Large intestine (tissue), 3 donors: ENCODE data around the gene TCF7L2. TPM values are rescaled to one million over a fixed set of nuclear protein-coding genes. Genes with fewer than 3 reads are reported as not detected.

Experiments
- DNase-seq, 2 donors: peaks; one replicate each; pipeline versions ENCODE4 v3.0.0 to v3.0.0-alpha.2; 2013
- H3K27ac ChIP-seq: one replicate; pipeline ENCODE4 v1.5.1; 2013; ENCODE audit warnings: low read length
- H3K27me3 ChIP-seq: 2 replicates; pipeline ENCODE4 v1.6.1; 2013; ENCODE audit warnings: low read length; ENCODE audit not compliant: control insufficient read depth, insufficient read depth
- H3K36me3 ChIP-seq: 2 replicates; pipeline ENCODE4 v1.6.1; 2013; ENCODE audit warnings: low read length; ENCODE audit not compliant: control insufficient read depth, insufficient read depth
- H3K4me1 ChIP-seq: one replicate; pipeline ENCODE4 v1.6.1; 2013; ENCODE audit warnings: low read length; ENCODE audit not compliant: control insufficient read depth, insufficient read depth
- H3K4me3 ChIP-seq: one replicate; pipeline ENCODE4 v1.5.1; 2013; ENCODE audit warnings: low read length
- H3K9me3 ChIP-seq: one replicate; pipeline ENCODE4 v1.6.1; 2013; ENCODE audit warnings: mild to moderate bottlenecking, low read depth, low read length, moderate library complexity; ENCODE audit not compliant: control insufficient read depth
- WGBS: methylation state at CpG from one replicate; pipeline ENCODE4 v1.1.5; 2013; ENCODE audit warnings: low lambda C conversion rate; ENCODE audit not compliant: insufficient coverage; 5-methylcytosine and 5-hydroxymethylcytosine counted together
- polyA plus RNA-seq: library from polyadenylated mRNA; unstranded; fragments of 120-200 nt; gene quantifications from one replicate; pipeline ENCODE4 v1.2.1, GENCODE V29; 2013

Gene TCF7L2
- polyA plus RNA-seq, 1 donor: 48.2 TPM

DNA sequence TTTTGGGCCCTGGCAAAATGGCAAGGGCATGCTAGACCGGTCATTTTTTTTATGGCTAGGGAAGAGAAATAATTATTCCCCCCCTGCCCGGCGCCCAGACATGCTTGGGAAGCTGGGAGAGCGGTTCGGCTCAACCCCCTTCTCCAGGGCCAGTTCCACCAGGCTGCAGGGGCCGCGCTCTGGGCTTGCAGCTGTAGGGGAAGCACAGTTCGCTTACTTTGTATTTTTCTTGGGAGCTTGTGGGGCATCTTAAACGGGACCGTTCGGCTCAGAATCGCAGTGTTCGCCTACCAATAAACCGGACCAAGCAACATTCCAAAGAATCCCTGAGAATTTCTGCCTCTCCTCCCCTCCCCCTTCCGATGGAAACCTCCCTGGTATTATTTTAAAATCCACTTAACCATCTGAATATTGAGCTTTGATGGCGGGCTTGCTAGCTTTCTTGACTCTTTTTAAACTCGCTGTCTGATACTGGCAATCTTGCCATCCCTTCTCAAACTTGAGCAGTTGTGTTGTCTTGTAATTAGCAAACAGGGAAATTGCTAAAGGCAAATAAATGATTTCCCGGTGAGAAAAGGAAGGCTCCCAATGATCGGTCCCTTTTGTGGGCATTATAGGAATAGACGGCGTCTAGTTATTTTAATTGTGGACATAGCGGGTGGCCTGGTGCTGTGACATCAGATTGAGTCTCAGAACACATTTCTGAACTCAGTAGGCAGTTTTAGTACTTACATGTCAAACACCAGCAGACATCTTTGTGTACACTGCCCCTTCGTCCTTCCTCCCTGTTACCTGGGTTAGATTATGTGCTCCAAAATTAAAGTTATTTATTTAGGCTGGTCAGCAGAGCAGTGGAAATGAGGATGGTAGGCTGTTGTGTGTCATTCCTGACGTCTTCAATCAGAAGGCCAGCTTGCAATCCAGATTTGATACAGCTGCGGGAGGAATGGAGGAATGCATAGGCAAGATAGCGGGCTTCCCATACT lies 3.4 kb downstream of the TCF7L2 start:
- 10% methylated on average over 2 of the region's 26 CpGs for WGBS
- H3K4me3 ChIP-seq: peak overlapping the region; percentile 65
- H3K36me3 ChIP-seq: no peaks in the 10 kb centered on the region
- H3K27me3 ChIP-seq: no peaks in the 10 kb centered on the region
- DNase-seq: peak in 1 of 2 donors; percentile 67
- peak overlapping the region; percentile 91 for H3K27ac ChIP-seq
- H3K9me3 ChIP-seq: no peaks in the 10 kb centered on the region
- H3K4me1 ChIP-seq: peaks cover 32% of the 10 kb centered on the region

DNA sequence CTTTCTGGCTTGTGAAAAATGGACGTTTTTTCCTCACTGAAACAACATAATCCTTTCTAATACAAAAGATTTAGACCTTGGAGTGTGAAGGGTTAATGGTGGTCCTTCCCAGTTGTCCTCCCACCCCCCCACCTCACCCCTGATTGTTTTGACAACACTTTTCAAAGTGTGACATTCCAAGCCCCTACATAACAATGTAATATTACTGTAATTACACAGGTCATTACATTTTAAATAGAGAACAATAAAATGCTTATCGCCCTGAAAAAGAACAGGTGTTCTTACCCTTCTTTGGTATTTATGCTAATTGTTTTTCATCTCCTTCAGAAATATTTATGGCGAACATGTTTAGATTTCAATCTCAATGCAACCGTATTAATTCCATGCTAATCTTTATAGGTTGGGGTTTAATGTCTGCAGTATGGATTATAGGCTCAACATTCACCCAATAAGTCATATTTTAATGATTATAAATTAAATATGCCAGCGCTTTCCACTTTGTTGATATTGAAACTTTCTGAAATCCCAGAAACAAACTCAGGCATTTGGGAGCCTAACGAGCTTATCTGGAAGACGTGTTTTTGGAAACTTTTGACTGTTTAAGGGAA lies 5.0 kb downstream of the TCF7L2 start:
- H3K36me3 ChIP-seq: no peaks in the 10 kb centered on the region
- H3K9me3 ChIP-seq: no peaks in the 10 kb centered on the region
- no peak for DNase-seq
- H3K4me1 ChIP-seq: peaks cover 48% of the 10 kb centered on the region
- peak overlapping the region; percentile 19 for H3K4me3 ChIP-seq
- peak overlapping the region; percentile 91 for H3K27ac ChIP-seq
- H3K27me3 ChIP-seq: no peaks in the 10 kb centered on the region
- whole genome bisulfite sequencing: no CpG with 5 or more reads among the region's 7 CpGs

- H3K36me3 ChIP-seq: no peaks in the 10 kb centered on the region
- peak in 1 of 2 donors; percentile 69 for DNase-seq
- H3K4me3 ChIP-seq: peak overlapping the region; percentile 19
- no CpG with 5 or more reads among the region's 12 CpGs for WGBS
- peaks cover 52% of the 10 kb centered on the region for H3K4me1 ChIP-seq
- no peaks in the 10 kb centered on the region for H3K9me3 ChIP-seq
- H3K27me3 ChIP-seq: no peaks in the 10 kb centered on the region
- peak overlapping the region; percentile 91 for H3K27ac ChIP-seq
These were observed 5.8 kb downstream of the TCF7L2 start for GRCh38 chr10:112955582-112956421.

GRCh38 chr10:112956631-112957350 lies 6.7 kb downstream of the TCF7L2 start:
- no peaks in the 10 kb centered on the region for H3K27me3 ChIP-seq
- 27% methylated on average over 2 of the region's 10 CpGs for WGBS
- H3K4me1 ChIP-seq: peaks cover 57% of the 10 kb centered on the region
- no peaks in the 10 kb centered on the region for H3K9me3 ChIP-seq
- H3K36me3 ChIP-seq: no peaks in the 10 kb centered on the region
- peak overlapping the region; percentile 91 for H3K27ac ChIP-seq
- peak in 1 of 2 donors; percentile 70 for DNase-seq
- no peak overlapping the region for H3K4me3 ChIP-seq

GRCh38 chr10:112957640-112958092 lies 7.6 kb downstream of the TCF7L2 start:
- peaks cover 4% of the 10 kb centered on the region for H3K36me3 ChIP-seq
- H3K4me1 ChIP-seq: peaks cover 62% of the 10 kb centered on the region

GRCh38 chr10:112958275-112958995 lies 8.4 kb downstream of the TCF7L2 start:
- peaks cover 62% of the 10 kb centered on the region for H3K4me1 ChIP-seq

More at GRCh38 chr10:112957640-112958092, 7.6 kb downstream of the TCF7L2 start:
- WGBS: 40% methylated on average over 1 of the region's 4 CpGs
- peak in 1 of 2 donors; percentile 56 for DNase-seq
- Histone ChIP-seq H3K27ac (peak overlapping the region; percentile 91), H3K9me3 (no peaks in the 10 kb centered on the region), H3K27me3 (no peaks in the 10 kb centered on the region), H3K4me3 (no peak overlapping the region)

DNA sequence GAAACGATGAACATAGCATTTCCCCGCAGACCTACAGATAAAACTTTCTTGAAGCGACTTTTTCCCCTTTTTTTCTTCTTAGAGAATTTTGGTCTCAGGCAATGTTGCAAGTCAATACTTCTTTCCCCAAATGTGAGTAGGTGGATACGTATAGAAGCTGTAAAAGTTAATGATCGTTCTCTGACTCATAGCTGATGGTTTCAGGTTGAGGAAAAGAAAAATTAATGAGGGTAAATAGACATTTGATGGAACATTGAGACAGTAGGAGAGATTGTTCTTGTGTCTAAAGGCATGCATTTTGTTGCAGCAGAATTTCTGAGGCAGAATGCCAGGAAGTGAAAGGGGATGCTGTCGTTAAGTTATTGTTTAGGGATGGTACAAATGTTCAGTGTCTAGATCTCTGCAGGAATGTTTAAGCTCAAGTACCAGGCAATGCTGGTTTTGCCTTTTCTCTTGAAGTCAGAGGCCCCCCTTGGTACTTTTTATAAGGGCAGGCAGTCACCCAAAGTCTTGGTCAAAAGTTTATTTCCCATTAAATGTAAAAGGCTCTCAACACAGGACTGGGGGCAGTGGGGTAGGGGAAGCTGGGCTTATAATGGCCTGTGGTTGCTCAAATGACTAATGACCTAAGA lies 9.3 kb downstream of the TCF7L2 start:
- Histone ChIP-seq H3K4me1 (peaks cover 69% of the 10 kb centered on the region), H3K4me3 (no peak overlapping the region), H3K36me3 (peaks cover 13% of the 10 kb centered on the region), H3K9me3 (no peaks in the 10 kb centered on the region), H3K27ac (peak overlapping the region; percentile 91), H3K27me3 (no peaks in the 10 kb centered on the region)
- peak in 1 of 2 donors; percentile 76 for DNase-seq
- WGBS: no CpG with 5 or more reads among the region's 6 CpGs

More at GRCh38 chr10:112958275-112958995, 8.4 kb downstream of the TCF7L2 start:
- peak in 1 of 2 donors; percentile 34 for DNase-seq
- H3K27me3 ChIP-seq: no peaks in the 10 kb centered on the region
- H3K9me3 ChIP-seq: no peaks in the 10 kb centered on the region
- H3K36me3 ChIP-seq: peaks cover 6% of the 10 kb centered on the region
- peak overlapping the region; percentile 91 for H3K27ac ChIP-seq
- WGBS: 33% methylated on average over 1 of the region's 8 CpGs
- no peak overlapping the region for H3K4me3 ChIP-seq

DNA sequence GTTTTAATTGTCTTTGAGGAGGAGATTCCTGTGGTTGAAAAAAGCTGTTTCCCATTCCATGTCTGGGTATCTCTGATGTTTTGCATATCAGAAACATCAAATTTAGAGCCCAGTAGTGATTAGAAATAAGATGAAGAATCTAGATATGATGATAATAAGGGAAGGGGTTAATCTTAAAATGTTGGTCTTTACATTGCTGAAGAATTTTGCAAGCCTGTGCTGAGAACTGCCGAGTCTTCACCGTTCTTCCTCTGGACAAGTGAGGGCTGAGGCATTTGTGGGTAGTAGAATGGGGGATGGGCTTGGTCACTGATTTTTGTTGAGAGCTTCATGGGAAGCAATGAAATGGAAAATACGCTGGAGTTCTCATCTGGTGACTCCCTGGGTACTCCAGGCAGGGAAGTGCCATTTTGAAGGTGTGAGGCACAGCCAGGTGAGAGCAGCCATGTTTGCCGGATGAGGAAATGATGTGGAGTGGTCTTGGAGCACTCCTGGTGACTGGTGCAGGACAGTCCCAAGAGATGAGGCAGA lies 10.2 kb downstream of the TCF7L2 start:
- H3K4me1 ChIP-seq: peaks cover 64% of the 10 kb centered on the region

More for the DNA sequence above, 10.2 kb downstream of the TCF7L2 start:
- Histone ChIP-seq H3K9me3 (no peaks in the 10 kb centered on the region), H3K27ac (peak overlapping the region; percentile 91), H3K27me3 (no peaks in the 10 kb centered on the region), H3K36me3 (peaks cover 17% of the 10 kb centered on the region), H3K4me3 (no peak overlapping the region)
- no CpG with 5 or more reads among the region's 4 CpGs for WGBS
- DNase-seq: no peak
